PC-3 (cell line): ENCODE results near the gene HECW1.

Source experiments
- EZH2 ChIP-seq: fragments of 300-600 bp; sonication (generic); IDR thresholded peaks from one replicate; pipeline ENCODE4 v1.6.1; 2017; ENCODE audit warnings: antibody characterized with exemption, mild to moderate bottlenecking, low read length; ENCODE audit not compliant: unreplicated experiment
- EZH2phosphoT487 ChIP-seq: fragments of 300-600 bp; sonication (generic); IDR thresholded peaks from 2 replicates; pipeline ENCODE4 v1.6.1; 2018; ENCODE audit warnings: mild to moderate bottlenecking, antibody characterized with exemption, low read length, borderline replicate concordance
- TF ChIP-seq, protein P1 (sequence below): fragments of 300-600 bp; sonication (generic); conservative IDR thresholded peaks from 2 replicates; pipeline ENCODE4 v1.5.1; 2017; ENCODE audit warnings: antibody characterized with exemption, low read depth, mild to moderate bottlenecking, low read length

GRCh38 chr7:43220742-43221141, 108.3 kb downstream of the HECW1 start:
- TF ChIP-seq, protein P1, sequence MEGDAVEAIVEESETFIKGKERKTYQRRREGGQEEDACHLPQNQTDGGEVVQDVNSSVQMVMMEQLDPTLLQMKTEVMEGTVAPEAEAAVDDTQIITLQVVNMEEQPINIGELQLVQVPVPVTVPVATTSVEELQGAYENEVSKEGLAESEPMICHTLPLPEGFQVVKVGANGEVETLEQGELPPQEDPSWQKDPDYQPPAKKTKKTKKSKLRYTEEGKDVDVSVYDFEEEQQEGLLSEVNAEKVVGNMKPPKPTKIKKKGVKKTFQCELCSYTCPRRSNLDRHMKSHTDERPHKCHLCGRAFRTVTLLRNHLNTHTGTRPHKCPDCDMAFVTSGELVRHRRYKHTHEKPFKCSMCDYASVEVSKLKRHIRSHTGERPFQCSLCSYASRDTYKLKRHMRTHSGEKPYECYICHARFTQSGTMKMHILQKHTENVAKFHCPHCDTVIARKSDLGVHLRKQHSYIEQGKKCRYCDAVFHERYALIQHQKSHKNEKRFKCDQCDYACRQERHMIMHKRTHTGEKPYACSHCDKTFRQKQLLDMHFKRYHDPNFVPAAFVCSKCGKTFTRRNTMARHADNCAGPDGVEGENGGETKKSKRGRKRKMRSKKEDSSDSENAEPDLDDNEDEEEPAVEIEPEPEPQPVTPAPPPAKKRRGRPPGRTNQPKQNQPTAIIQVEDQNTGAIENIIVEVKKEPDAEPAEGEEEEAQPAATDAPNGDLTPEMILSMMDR: no peak
- TF ChIP-seq EZH2 (no peak), EZH2phosphoT487 (no peak)
